Amniotic stem cell (primary cell): ENCODE results near the gene FSD1.
"Not testable (repeated sequence)": the region's sequence is repeated elsewhere in the genome, so short reads cannot be mapped to it uniquely, and the experiment has no call there.

Experiments used
- DNase-seq: peaks from one replicate; lab custom pipeline; 2025; lab: John Stamatoyannopoulos, UW

FSD1 gene

GRCh38 chr19:4284974-4285373, 19.4 kb upstream of the FSD1 start:
- DNase-seq, result no peak

- DNase-seq, result not testable (repeated sequence)
Measured at GRCh38 chr19:4286141-4286540, 18.3 kb upstream of the FSD1 start.

GRCh38 chr19:4288091-4288777, 16.2 kb upstream of the FSD1 start:
- no peak for DNase-seq

- DNase-seq, result no peak
Measured at GRCh38 chr19:4291184-4291732, 13.1 kb upstream of the FSD1 start.

GRCh38 chr19:4292515-4292914, 11.9 kb upstream of the FSD1 start:
- no peak for DNase-seq

- no peak for DNase-seq
Measured at GRCh38 chr19:4294389-4294788, 10.0 kb upstream of the FSD1 start.

- no peak for DNase-seq
Measured at GRCh38 chr19:4295972-4296771, 8.2 kb upstream of the FSD1 start.

GRCh38 chr19:4297901-4298809, 6.2 kb upstream of the FSD1 start:
- DNase-seq, result no peak

GRCh38 chr19:4298810-4299550, 5.4 kb upstream of the FSD1 start:
- DNase-seq, result no peak

GRCh38 chr19:4300589-4300988, 3.8 kb upstream of the FSD1 start:
- DNase-seq, result no peak

GRCh38 chr19:4301590-4302242, 2.7 kb upstream of the FSD1 start:
- no peak for DNase-seq

GRCh38 chr19:4302243-4302640, 2.2 kb upstream of the FSD1 start, which contains the start of gene TMIGD2:
Gene TMIGD2, minus strand, starts transcription at chr19:4302389. Its CDS starts 4 bp downstream, at chr19:4302385.
- DNase-seq, result no peak

GRCh38 chr19:4303819-4304537, 420 bp upstream of the FSD1 start:
- DNase-seq, result no peak

GRCh38 chr19:4305257-4305612, 837 bp downstream of the FSD1 start:
- no peak for DNase-seq

- no peak for DNase-seq
Measured at GRCh38 chr19:4305659-4306058, 1.3 kb downstream of the FSD1 start.

GRCh38 chr19:4310247-4311121, 6.1 kb downstream of the FSD1 start:
- no peak for DNase-seq

GRCh38 chr19:4313847-4314490, 9.6 kb downstream of the FSD1 start:
- DNase-seq, result no peak

- DNase-seq, result no peak
Measured at GRCh38 chr19:4316956-4317355, 12.6 kb downstream of the FSD1 start.

- no peak for DNase-seq
Measured at GRCh38 chr19:4318460-4318859, 14.1 kb downstream of the FSD1 start.
